Neural progenitor cell (in vitro differentiated cells): ENCODE results near the gene SLC25A4.

Source experiments
- CTCF ChIP-seq: fragments of 200-600 bp; sonication (generic); IDR thresholded peaks from 2 replicates; pipeline ENCODE4 v1.5.1; 2017; ENCODE audit warnings: antibody characterized with exemption, mild to moderate bottlenecking
- EZH2phosphoT487 ChIP-seq: fragments of 200-600 bp; sonication (generic); IDR thresholded peaks from 2 replicates; pipeline ENCODE4 v1.6.1; 2017; ENCODE audit warnings: antibody characterized with exemption

- TF ChIP-seq CTCF (no peak), EZH2phosphoT487 (no peak)
Measured at GRCh38 chr4:185139736-185140135, 3.3 kb upstream of the SLC25A4 start.
